Measurements from ENCODE around the gene GOLGA6L26.
"Not testable (repeated sequence)": the region's sequence is repeated elsewhere in the genome, so short reads cannot be mapped to it uniquely, and the experiment has no call there.

DNA sequence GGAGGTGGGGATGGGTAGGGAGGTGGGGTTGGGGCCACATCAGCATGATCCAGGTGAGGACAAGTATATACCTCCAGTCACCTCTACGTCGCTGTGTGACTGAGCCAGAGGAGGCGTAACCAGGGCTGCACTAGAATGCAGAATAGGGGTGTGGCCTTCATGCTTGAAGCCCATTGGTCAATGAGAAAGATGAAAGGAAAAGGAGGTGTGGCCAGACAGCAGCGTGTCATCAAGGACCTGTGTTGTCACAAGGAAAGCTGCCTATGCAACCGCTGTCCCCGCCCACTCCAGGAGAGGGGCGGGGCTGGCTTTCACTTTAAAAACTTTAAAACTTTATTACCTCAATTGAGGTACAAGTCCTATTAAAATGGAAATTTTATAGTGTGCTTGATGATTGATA, at the start of gene GOLGA6L26:
- TF ChIP-seq JUND (IDR thresholded peaks at IDR 0.05; ENCODE audit: low read length); GABPA (IDR thresholded peaks at IDR 0.05; ENCODE audit: borderline replicate concordance, insufficient read depth, low read length); CTCF (IDR thresholded peaks at IDR 0.05; ENCODE audit: control extremely low read depth in 1 of 3, insufficient read depth in 1 of 3, low read depth in 1 of 3, low read length in 3 of 3); YY1 (IDR thresholded peaks at IDR 0.05; ENCODE audit: low read depth, low read length); TCF12 (IDR thresholded peaks at IDR 0.05; ENCODE audit: low read depth, low read length); ATF3 (IDR thresholded peaks at IDR 0.05; ENCODE audit: insufficient read depth, low read depth, low read length); GTF2F1 (IDR thresholded peaks at IDR 0.05; ENCODE audit: borderline replicate concordance, low read depth, low read length): not testable (repeated sequence)
- TF ChIP-seq, protein P1, sequence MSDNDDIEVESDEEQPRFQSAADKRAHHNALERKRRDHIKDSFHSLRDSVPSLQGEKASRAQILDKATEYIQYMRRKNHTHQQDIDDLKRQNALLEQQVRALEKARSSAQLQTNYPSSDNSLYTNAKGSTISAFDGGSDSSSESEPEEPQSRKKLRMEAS (IDR thresholded peaks at IDR 0.05): not testable (repeated sequence)
